Left hindlimb (tissue), 1 donor: ENCODE measurements around the gene CD160.
"Not testable (repeated sequence)": the region's sequence is repeated elsewhere in the genome, so short reads cannot be mapped to it uniquely, and the experiment has no call there.

Experiments
- DNase-seq: peaks from one replicate; pipeline ENCODE4 v3.0.0-alpha.2; 2018

The CD160 gene

GRCh38 chr1:145760395-145760949 is 41.2 kb downstream of the CD160 start:
- not testable (repeated sequence) for DNase-seq

- not testable (repeated sequence) for DNase-seq
Measured at GRCh38 chr1:145761498-145761897, 42.2 kb downstream of the CD160 start.

- not testable (repeated sequence) for DNase-seq
Measured at GRCh38 chr1:145762001-145762400, 42.7 kb downstream of the CD160 start.

GRCh38 chr1:145764231-145764940 is 45.1 kb downstream of the CD160 start:
- DNase-seq: not testable (repeated sequence)

- DNase-seq: not testable (repeated sequence)
Measured at GRCh38 chr1:145765127-145765526, 45.8 kb downstream of the CD160 start.

GRCh38 chr1:145765585-145766360 is 46.5 kb downstream of the CD160 start:
- DNase-seq: not testable (repeated sequence)

GRCh38 chr1:145766926-145767325 is 47.6 kb downstream of the CD160 start:
- not testable (repeated sequence) for DNase-seq

GRCh38 chr1:145768004-145768403 is 48.7 kb downstream of the CD160 start:
- not testable (repeated sequence) for DNase-seq

GRCh38 chr1:145771056-145771455 is 51.8 kb downstream of the CD160 start:
- no peak for DNase-seq

GRCh38 chr1:145773423-145773822 is 54.1 kb downstream of the CD160 start:
- no peak for DNase-seq

GRCh38 chr1:145777357-145778145 is 58.3 kb downstream of the CD160 start:
- DNase-seq: no peak

- no peak for DNase-seq
Measured at GRCh38 chr1:145778146-145778540, 58.8 kb downstream of the CD160 start.

GRCh38 chr1:145782272-145783099 is 63.2 kb downstream of the CD160 start:
- DNase-seq: no peak

- DNase-seq: no peak
Measured at GRCh38 chr1:145784409-145784808, 65.1 kb downstream of the CD160 start.

GRCh38 chr1:145785547-145785946 is 66.2 kb downstream of the CD160 start:
- DNase-seq: no peak

GRCh38 chr1:145786271-145786670 is 67.0 kb downstream of the CD160 start:
- DNase-seq: no peak

GRCh38 chr1:145788580-145788979 is 69.3 kb downstream of the CD160 start:
- no peak for DNase-seq
